C4-2B (cell line): ENCODE results near the gene HTR1D.

Experiments used
- ZFX ChIP-seq: fragments of 450-650 bp; IDR thresholded peaks from 2 replicates; pipeline ENCODE4 v1.6.1; 2017
- TF ChIP-seq, protein P1 (sequence below): fragments of 450-650 bp; conservative IDR thresholded peaks from 2 replicates; pipeline ENCODE4 v1.5.1; 2017; ENCODE audit warnings: mild to moderate bottlenecking

GRCh38 chr1:23168445-23169194, 48.7 kb downstream of the HTR1D start, which contains the start of gene LUZP1:
- TF ChIP-seq, protein P1, sequence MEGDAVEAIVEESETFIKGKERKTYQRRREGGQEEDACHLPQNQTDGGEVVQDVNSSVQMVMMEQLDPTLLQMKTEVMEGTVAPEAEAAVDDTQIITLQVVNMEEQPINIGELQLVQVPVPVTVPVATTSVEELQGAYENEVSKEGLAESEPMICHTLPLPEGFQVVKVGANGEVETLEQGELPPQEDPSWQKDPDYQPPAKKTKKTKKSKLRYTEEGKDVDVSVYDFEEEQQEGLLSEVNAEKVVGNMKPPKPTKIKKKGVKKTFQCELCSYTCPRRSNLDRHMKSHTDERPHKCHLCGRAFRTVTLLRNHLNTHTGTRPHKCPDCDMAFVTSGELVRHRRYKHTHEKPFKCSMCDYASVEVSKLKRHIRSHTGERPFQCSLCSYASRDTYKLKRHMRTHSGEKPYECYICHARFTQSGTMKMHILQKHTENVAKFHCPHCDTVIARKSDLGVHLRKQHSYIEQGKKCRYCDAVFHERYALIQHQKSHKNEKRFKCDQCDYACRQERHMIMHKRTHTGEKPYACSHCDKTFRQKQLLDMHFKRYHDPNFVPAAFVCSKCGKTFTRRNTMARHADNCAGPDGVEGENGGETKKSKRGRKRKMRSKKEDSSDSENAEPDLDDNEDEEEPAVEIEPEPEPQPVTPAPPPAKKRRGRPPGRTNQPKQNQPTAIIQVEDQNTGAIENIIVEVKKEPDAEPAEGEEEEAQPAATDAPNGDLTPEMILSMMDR, result no peak
- TF ChIP-seq ZFX, result no peak
